HCT116 (cell line): ENCODE measurements around the gene SLC5A5. TPM values are rescaled to one million over a fixed set of nuclear protein-coding genes. Genes with fewer than 3 reads are reported as not detected.
A peak's percentile ranks its signal among the peaks of the same experiment; 100 is the strongest.

Experiments
- ATAC-seq: fragments of 200-7000 bp; cut with Tn5 transposase; 2 replicates; pipeline ENCODE4 v1.9.1; 2020; ENCODE audit warnings: mild to moderate bottlenecking, moderate library complexity
- BruUV-seq: library from RNA; stranded (reverse); fragments of 400-500 nt; replicated peaks from 2 replicates; lab custom pipeline; 2021; lab: Mats Ljungman, UMichigan
- CTCF ChIA-PET: fragments of 300-600 bp; sonication (Branson Sonifier 250); formaldehyde crosslinking; loops from one replicate; lab custom pipeline; 2021; ENCODE audit warnings: antibody characterized with exemption; lab: Charles Lee
- POLR2A ChIA-PET: fragments of 300-600, 350-600 bp; sonication (Branson Sonifier 250); formaldehyde crosslinking; loops from one replicate; lab custom pipeline; 2021; ENCODE audit warnings: antibody characterized with exemption; lab: Charles Lee
- RAD21 ChIA-PET, 2 experiments: fragments of 300-600 bp; sonication (Branson Sonifier 250); formaldehyde crosslinking; loops; one replicate each; lab custom pipeline; 2023; ENCODE audit warnings: low total read pairs in 2 of 2; ENCODE audit not compliant: uncharacterized antibody in 2 of 2, unreplicated experiment in 2 of 2, low non-redundant PET in 1 of 2; lab: Charles Lee
- DNase-seq: peaks from one replicate; pipeline ENCODE4 v3.0.0-alpha.2; 2010; ENCODE audit warnings: low read depth, low spot score
- H2AFZ ChIP-seq: fragments of 200-600 bp; shearing (Covaris generic), sonication (generic); 2 replicates; pipeline ENCODE4 v1.6.1; 2017; ENCODE audit warnings: low read depth, mixed run types, mixed read lengths, antibody characterized with exemption, low read length; ENCODE audit not compliant: poor library complexity, severe bottlenecking
- H3K27ac ChIP-seq: 2 replicates; pipeline ENCODE4 v1.5.1; 2012; ENCODE audit warnings: low read depth, low read length
- H3K27me3 ChIP-seq: fragments of 200-600 bp; sonication (generic); 2 replicates; pipeline ENCODE4 v1.6.1; 2016; ENCODE audit warnings: mixed run types, low read length, mixed read lengths; ENCODE audit not compliant: insufficient read depth
- H3K36me3 ChIP-seq, 2 experiments: fragments of 200-500 bp in 1 of 2; fragments of 200-600 bp in 1 of 2; sonication (Bioruptor generic) in 1 of 2; sonication (generic) in 1 of 2; 2 replicates each; pipeline versions ENCODE4 v1.5.1 to v1.6.1; 2014 to 2016; ENCODE audit warnings: low read length in 2 of 2, inconsistent platforms in 1 of 2, mixed read lengths in 1 of 2, mixed run types in 1 of 2; ENCODE audit not compliant: insufficient read depth in 2 of 2, control insufficient read depth in 1 of 2
- H3K4me1 ChIP-seq, 2 experiments: fragments of 200-600 bp in 1 of 2; sonication (generic) in 1 of 2; 2 replicates each; pipeline versions ENCODE4 v1.5.1 to v1.6.1; 2012 to 2017; ENCODE audit warnings: low read length in 2 of 2, inconsistent platforms in 1 of 2, mild to moderate bottlenecking in 1 of 2, mixed read lengths in 1 of 2, mixed run types in 1 of 2, moderate library complexity in 1 of 2; ENCODE audit not compliant: insufficient read depth in 2 of 2, control insufficient read depth in 1 of 2
- H3K4me2 ChIP-seq: fragments of 200-600 bp; sonication (generic); 2 replicates; pipeline ENCODE4 v1.6.1; 2017; ENCODE audit warnings: mixed run types, low read length, mixed read lengths
- H3K4me3 ChIP-seq, 2 experiments: fragments of 200-600 bp in 1 of 2; sonication (generic) in 1 of 2; replicated peaks in 1 of 2; 2 replicates each; pipeline ENCODE4 v1.5.1; 2011 to 2016; ENCODE audit warnings: low read length in 2 of 2, control low read depth in 1 of 2, low read depth in 1 of 2, mild to moderate bottlenecking in 1 of 2, mixed read lengths in 1 of 2, mixed run types in 1 of 2
- H3K79me2 ChIP-seq: fragments of 200-600 bp; sonication (generic); 2 replicates; pipeline ENCODE4 v1.6.1; 2017; ENCODE audit warnings: mild to moderate bottlenecking, mixed run types, low read length, moderate library complexity, mixed read lengths; ENCODE audit not compliant: insufficient read depth
- H3K9ac ChIP-seq: fragments of 200-600 bp; sonication (generic); 2 replicates; pipeline ENCODE4 v1.6.1; 2016; ENCODE audit warnings: low read length, mixed read lengths
- H3K9me2 ChIP-seq: fragments of 200-600 bp; sonication (generic), shearing (Covaris generic); 2 replicates; pipeline ENCODE4 v1.6.1; 2017; ENCODE audit warnings: mixed run types, mild to moderate bottlenecking, moderate library complexity; ENCODE audit not compliant: insufficient read depth
- H3K9me3 ChIP-seq, 2 experiments: fragments of 200-500 bp in 1 of 2; fragments of 200-600 bp in 1 of 2; sonication (Bioruptor generic) in 1 of 2; sonication (generic) in 1 of 2; 2 replicates each; pipeline ENCODE4 v1.6.1; 2014 to 2017; ENCODE audit warnings: low read length in 2 of 2, mixed read lengths in 2 of 2, inconsistent platforms in 1 of 2, low read depth in 1 of 2, mild to moderate bottlenecking in 1 of 2, mixed run types in 1 of 2, moderate library complexity in 1 of 2; ENCODE audit not compliant: control insufficient read depth in 1 of 2, insufficient read depth in 1 of 2
- H4K20me1 ChIP-seq: fragments of 200-600 bp; sonication (generic), shearing (Covaris generic); 2 replicates; pipeline ENCODE4 v1.6.1; 2017; ENCODE audit warnings: mixed run types, mild to moderate bottlenecking, moderate library complexity; ENCODE audit not compliant: insufficient read depth
- REST ChIP-seq: IDR thresholded peaks from 2 replicates; pipeline ENCODE4 v1.6.1; 2012; ENCODE audit warnings: low read depth
- ZBTB33 ChIP-seq: IDR thresholded peaks from 2 replicates; pipeline ENCODE4 v1.6.1; 2011; ENCODE audit warnings: mild to moderate bottlenecking, low read length, moderate library complexity; ENCODE audit not compliant: insufficient replicate concordance; ENCODE audit errors: extremely low read depth
- intact Hi-C: fragments of 100-400 bp; cut with micrococcal nuclease; formaldehyde crosslinking; loops from 2 replicates; pipeline ENCODE4 v1.10.0; 2022
- total RNA-seq: library from RNA; stranded (reverse); gene quantifications from one replicate; pipeline ENCODE4 v1.2.1, GENCODE V29; 2021; ENCODE audit not compliant: unreplicated experiment

The SLC5A5 gene
- total RNA-seq, 1 experiment from 2014 or later, result 0.59 TPM

GRCh38 chr19:17889609-17890214 lies 18.0 kb downstream of the SLC5A5 start:
- Histone ChIP-seq H3K4me1 (no peaks in the 10 kb centered on the region), H3K27ac (no peak overlapping the region), H3K27me3 (peaks cover 9% of the 10 kb centered on the region; the same call in 1 of the 2 replicates), H3K4me2 (no peak overlapping the region), H2AFZ (no peak overlapping the region), H3K79me2 (no peaks in the 10 kb centered on the region), H3K9ac (no peak overlapping the region)
- CTCF ChIA-PET, result no interaction called here
- RAD21 ChIA-PET, result interaction anchor here in 1 of 2 experiments (0.7 kb wide), 1 partner anchor 952 kb away, joined by 4 read pairs; no protein-coding TSS in a partner anchor
- ATAC-seq (no peak; the same call in 1 of the 2 replicates), DNase-seq (no peak)
- BruUV-seq, result no TSS peak
- intact Hi-C loops, result no loop called here
- TF ChIP-seq ZBTB33, result no peak
- TF ChIP-seq REST, result peak; percentile 95
- TF ChIP-seq, all 23 proteins: peak for 1
- Histone ChIP-seq H3K4me3 (no peak overlapping the region), H3K36me3 (no peaks in the 10 kb centered on the region), H3K9me2 (no peaks in the 10 kb centered on the region), H3K9me3 (no peaks in the 10 kb centered on the region), H4K20me1 (no peaks in the 10 kb centered on the region)
- POLR2A ChIA-PET, result no interaction called here
